Neural progenitor cell (in vitro differentiated cells): ENCODE results near the gene PSMD11. TPM values are rescaled to one million over a fixed set of nuclear protein-coding genes. Genes with fewer than 3 reads are reported as not detected.

Experiments used
- DNase-seq: peaks from one replicate; pipeline ENCODE4 v3.0.0-alpha.2; 2016; ENCODE audit warnings: low spot score
- H2AFZ ChIP-seq: fragments of 200-600 bp; sonication (generic); replicated peaks from 2 replicates; pipeline ENCODE4 v1.6.1; 2016; ENCODE audit warnings: antibody characterized with exemption
- H3F3A ChIP-seq: fragments of 200-600 bp; sonication (generic); 2 replicates; pipeline ENCODE4 v1.6.1; 2016; ENCODE audit warnings: antibody characterized with exemption, low read depth
- H3K27ac ChIP-seq: fragments of 200-600 bp; sonication (generic); 2 replicates; pipeline ENCODE4 v1.5.1; 2016; ENCODE audit warnings: mild to moderate bottlenecking
- H3K27me3 ChIP-seq: fragments of 200-600 bp; sonication (generic); 2 replicates; pipeline ENCODE4 v1.6.1; 2016; ENCODE audit warnings: mild to moderate bottlenecking, moderate library complexity
- H3K36me3 ChIP-seq: fragments of 200-600 bp; sonication (generic); 2 replicates; pipeline ENCODE4 v1.5.1; 2016
- H3K4me1 ChIP-seq: fragments of 200-600 bp; sonication (generic); 2 replicates; pipeline ENCODE4 v1.6.1; 2016; ENCODE audit warnings: mixed run types
- H3K4me2 ChIP-seq: fragments of 200-600 bp; sonication (generic); 2 replicates; pipeline ENCODE4 v1.6.1; 2016
- H3K4me3 ChIP-seq: fragments of 200-600 bp; sonication (generic); 2 replicates; pipeline ENCODE4 v1.5.1; 2016
- H3K79me2 ChIP-seq: fragments of 200-600 bp; sonication (generic); 2 replicates; pipeline ENCODE4 v1.6.1; 2016; ENCODE audit warnings: low read depth
- H3K9ac ChIP-seq: fragments of 200-600 bp; sonication (generic); 2 replicates; pipeline ENCODE4 v1.6.1; 2016
- H3K9me3 ChIP-seq: fragments of 200-600 bp; sonication (generic); 2 replicates; pipeline ENCODE4 v1.5.1; 2016; ENCODE audit warnings: low read depth
- H4K20me1 ChIP-seq: fragments of 200-600 bp; sonication (generic); 2 replicates; pipeline ENCODE4 v1.6.1; 2016; ENCODE audit warnings: low read depth
- H3K27ac Mint-ChIP-seq: 3 replicates; pipeline ENCODE4 v1.8.0; 2021; ENCODE audit warnings: mixed read lengths
- H3K27me3 Mint-ChIP-seq: 2 replicates; pipeline ENCODE4 v1.8.0; 2022; ENCODE audit warnings: low read depth, mild to moderate bottlenecking, inconsistent platforms, moderate library complexity, mixed read lengths; ENCODE audit not compliant: insufficient read depth
- H3K36me3 Mint-ChIP-seq: 3 replicates; pipeline ENCODE4 v1.8.0; 2021; ENCODE audit warnings: mixed read lengths
- H3K4me1 Mint-ChIP-seq: 3 replicates; pipeline ENCODE4 v1.8.0; 2021; ENCODE audit warnings: mixed read lengths
- H3K4me3 Mint-ChIP-seq: 3 replicates; pipeline ENCODE4 v1.8.0; 2021; ENCODE audit warnings: mild to moderate bottlenecking, moderate library complexity, mixed read lengths
- H3K9me3 Mint-ChIP-seq: 3 replicates; pipeline ENCODE4 v1.8.0; 2020; ENCODE audit warnings: mixed read lengths
- CTCF ChIP-seq: fragments of 200-600 bp; sonication (generic); IDR thresholded peaks from 2 replicates; pipeline ENCODE4 v1.5.1; 2017; ENCODE audit warnings: antibody characterized with exemption, mild to moderate bottlenecking
- EZH2 ChIP-seq: fragments of 200-600 bp; sonication (generic); IDR thresholded peaks from 2 replicates; pipeline ENCODE4 v1.6.1; 2017; ENCODE audit warnings: antibody characterized with exemption, mild to moderate bottlenecking, moderate library complexity
- EZH2phosphoT487 ChIP-seq: fragments of 200-600 bp; sonication (generic); IDR thresholded peaks from 2 replicates; pipeline ENCODE4 v1.6.1; 2017; ENCODE audit warnings: antibody characterized with exemption
- total RNA-seq: library from RNA; depleted of rRNA; stranded (reverse); fragments of >200 nt; gene quantifications from 2 replicates; pipeline ENCODE4 v1.2.3, GENCODE V29; 2015; ENCODE audit warnings: low replicate concordance

PSMD11 gene
- total RNA-seq, 1 donor from 2014 or later, result 101 TPM

- H3K27ac ChIP-seq, result no peak overlapping the region
- Mint-ChIP-seq H3K4me3 (no peak overlapping the region), H3K27me3 (no peaks in the 10 kb centered on the region), H3K36me3 (peaks cover 36% of the 10 kb centered on the region), H3K9me3 (no peaks in the 10 kb centered on the region), H3K27ac (no peak overlapping the region), H3K4me1 (no peaks in the 10 kb centered on the region)
- H3K9ac ChIP-seq, result no peak overlapping the region
- H3K4me3 ChIP-seq, result no peak overlapping the region
- TF ChIP-seq CTCF, result no peak
- TF ChIP-seq EZH2phosphoT487, result no peak
- TF ChIP-seq EZH2, result no peak
- H3K79me2 ChIP-seq, result peaks cover 84% of the 10 kb centered on the region
- no peak overlapping the region for H3K4me2 ChIP-seq
- no peaks in the 10 kb centered on the region for H3F3A ChIP-seq
- H4K20me1 ChIP-seq, result peaks cover 4% of the 10 kb centered on the region
- no peaks in the 10 kb centered on the region for H3K4me1 ChIP-seq
- no peak for DNase-seq
- H3K9me3 ChIP-seq, result no peaks in the 10 kb centered on the region
- H2AFZ ChIP-seq, result no peak overlapping the region
- H3K27me3 ChIP-seq, result no peaks in the 10 kb centered on the region
- peaks cover 35% of the 10 kb centered on the region for H3K36me3 ChIP-seq
Measured at GRCh38 chr17:32453370-32453769, 9.1 kb downstream of the PSMD11 start.

GRCh38 chr17:32458371-32458770 lies 14.1 kb downstream of the PSMD11 start:
- Histone ChIP-seq H3K27ac (no peak overlapping the region), H3K4me3 (no peak overlapping the region), H3K27me3 (no peaks in the 10 kb centered on the region), H3K79me2 (peaks cover 71% of the 10 kb centered on the region), H3K9ac (no peak overlapping the region), H3K36me3 (peaks cover 31% of the 10 kb centered on the region), H3K9me3 (no peaks in the 10 kb centered on the region), H3K4me1 (no peaks in the 10 kb centered on the region), H2AFZ (no peak overlapping the region), H3F3A (peaks cover 18% of the 10 kb centered on the region), H4K20me1 (peaks cover 27% of the 10 kb centered on the region), H3K4me2 (no peak overlapping the region)
- Mint-ChIP-seq H3K27me3 (peaks cover 2% of the 10 kb centered on the region), H3K9me3 (no peaks in the 10 kb centered on the region), H3K4me1 (no peaks in the 10 kb centered on the region), H3K27ac (no peak overlapping the region), H3K36me3 (peaks cover 48% of the 10 kb centered on the region), H3K4me3 (no peak overlapping the region)
- no peak for DNase-seq
- no peak for TF ChIP-seq EZH2

GRCh38 chr17:32460054-32460453 lies 15.7 kb downstream of the PSMD11 start:
- Histone ChIP-seq H3K4me3 (no peak overlapping the region), H4K20me1 (peaks cover 33% of the 10 kb centered on the region), H3F3A (peaks cover 18% of the 10 kb centered on the region), H3K27me3 (no peaks in the 10 kb centered on the region), H3K9me3 (no peaks in the 10 kb centered on the region), H3K36me3 (peaks cover 31% of the 10 kb centered on the region), H2AFZ (no peak overlapping the region), H3K9ac (no peak overlapping the region), H3K79me2 (peaks cover 72% of the 10 kb centered on the region), H3K4me2 (no peak overlapping the region), H3K4me1 (no peaks in the 10 kb centered on the region), H3K27ac (no peak overlapping the region)
- Mint-ChIP-seq H3K4me3 (no peak overlapping the region), H3K36me3 (peaks cover 43% of the 10 kb centered on the region), H3K4me1 (no peaks in the 10 kb centered on the region), H3K27me3 (peaks cover 2% of the 10 kb centered on the region), H3K9me3 (no peaks in the 10 kb centered on the region), H3K27ac (no peak overlapping the region)
- TF ChIP-seq CTCF (no peak), EZH2phosphoT487 (no peak), EZH2 (no peak)
- no peak for DNase-seq

- H3K4me3 Mint-ChIP-seq, result no peak overlapping the region
- H3K27ac Mint-ChIP-seq, result no peak overlapping the region
Measured at GRCh38 chr17:32461498-32461852, 17.2 kb downstream of the PSMD11 start.

More at GRCh38 chr17:32461498-32461852, 17.2 kb downstream of the PSMD11 start:
- Histone ChIP-seq H4K20me1 (peaks cover 33% of the 10 kb centered on the region), H3K9me3 (no peaks in the 10 kb centered on the region), H3K36me3 (peaks cover 24% of the 10 kb centered on the region), H3K4me3 (no peak overlapping the region), H3K27me3 (no peaks in the 10 kb centered on the region), H3K4me1 (no peaks in the 10 kb centered on the region), H3K79me2 (peaks cover 65% of the 10 kb centered on the region), H3K27ac (no peak overlapping the region), H3K4me2 (no peak overlapping the region), H3K9ac (no peak overlapping the region), H2AFZ (no peak overlapping the region), H3F3A (peaks cover 18% of the 10 kb centered on the region)
- peaks cover 2% of the 10 kb centered on the region for H3K27me3 Mint-ChIP-seq
- H3K36me3 Mint-ChIP-seq, result peaks cover 43% of the 10 kb centered on the region
- H3K4me1 Mint-ChIP-seq, result no peaks in the 10 kb centered on the region
- no peak for DNase-seq
- no peak for TF ChIP-seq CTCF
- TF ChIP-seq EZH2phosphoT487, result no peak
- no peak for TF ChIP-seq EZH2
- H3K9me3 Mint-ChIP-seq, result no peaks in the 10 kb centered on the region
